SK-N-DZ (cell line): Measurements from ENCODE around the gene GGTLC1.

Experiments used
- DNase-seq: peaks from one replicate; pipeline ENCODE4 v3.0.0-alpha.2; 2015; ENCODE audit warnings: low spot score
- small RNA-seq, 2 experiments: library from RNA; depleted of rRNA; stranded (forward); fragments of <200 nt; gene quantifications; one replicate each; pipeline ENCODE3, GENCODE V24; 2014

Gene GGTLC1

DNA sequence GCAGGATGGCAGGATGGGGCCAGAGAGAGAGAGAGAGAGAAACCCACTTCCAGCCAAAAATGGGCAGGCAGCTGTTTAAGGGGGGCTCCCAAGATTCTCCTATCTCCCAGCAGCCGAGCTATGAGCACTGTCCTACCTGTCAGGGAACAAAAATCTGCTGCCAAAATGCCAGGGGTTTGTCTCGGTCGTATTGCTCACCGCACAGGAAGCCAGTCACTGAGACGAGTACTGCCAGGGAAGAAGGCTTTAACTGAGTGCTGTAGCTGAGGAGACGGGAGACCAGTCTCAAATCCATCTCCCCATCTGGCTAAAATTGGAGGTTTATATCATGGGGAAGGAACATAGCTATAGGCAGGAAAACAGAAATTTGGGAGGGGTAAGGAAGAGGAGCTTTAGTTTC is 22.3 kb downstream of the GGTLC1 start:
- DNase-seq = no peak

DNA sequence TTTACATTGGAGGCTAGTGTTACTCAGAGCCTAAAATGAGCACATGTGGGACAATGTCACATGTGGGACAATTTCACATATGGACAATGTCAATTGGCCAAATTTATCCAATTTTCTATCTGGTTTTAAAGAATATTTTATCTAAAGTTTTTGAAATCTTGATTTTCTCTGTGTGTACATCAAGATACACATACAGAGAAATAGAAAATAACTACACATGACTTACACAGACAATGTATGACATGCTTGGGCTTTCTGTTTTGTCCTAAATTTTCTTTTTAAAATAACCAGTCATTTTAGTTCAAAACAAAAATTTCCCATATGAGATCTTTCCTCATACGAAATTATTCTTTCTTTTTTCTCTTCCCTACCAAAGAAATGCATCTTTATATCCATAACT is 24.6 kb downstream of the GGTLC1 start:
- no peak for DNase-seq

- no peak for DNase-seq
These were observed 26.3 kb downstream of the GGTLC1 start for GRCh38 chr20:23962272-23962671.

- DNase-seq = no peak
These were observed 29.5 kb downstream of the GGTLC1 start for GRCh38 chr20:23959054-23959453.

DNA sequence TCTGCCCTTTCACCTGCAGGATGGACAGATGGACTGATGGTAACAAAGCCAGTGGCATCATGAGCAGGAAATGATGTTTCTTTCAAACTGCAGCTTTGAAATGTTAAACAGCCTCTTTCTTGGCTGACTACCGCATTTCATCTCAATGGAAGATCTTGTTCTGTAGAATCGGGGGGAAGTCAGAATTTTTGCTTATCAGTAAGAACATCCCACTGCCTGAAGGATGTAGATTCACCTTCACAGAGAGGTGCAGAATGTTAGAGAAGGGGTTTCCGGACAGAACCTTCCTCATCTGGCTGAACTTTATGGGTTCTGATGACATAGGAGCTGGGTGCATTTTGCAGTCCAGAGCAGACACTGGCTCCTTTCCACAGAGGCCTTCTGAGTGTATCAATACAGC is 32.7 kb downstream of the GGTLC1 start:
- DNase-seq = no peak

DNA sequence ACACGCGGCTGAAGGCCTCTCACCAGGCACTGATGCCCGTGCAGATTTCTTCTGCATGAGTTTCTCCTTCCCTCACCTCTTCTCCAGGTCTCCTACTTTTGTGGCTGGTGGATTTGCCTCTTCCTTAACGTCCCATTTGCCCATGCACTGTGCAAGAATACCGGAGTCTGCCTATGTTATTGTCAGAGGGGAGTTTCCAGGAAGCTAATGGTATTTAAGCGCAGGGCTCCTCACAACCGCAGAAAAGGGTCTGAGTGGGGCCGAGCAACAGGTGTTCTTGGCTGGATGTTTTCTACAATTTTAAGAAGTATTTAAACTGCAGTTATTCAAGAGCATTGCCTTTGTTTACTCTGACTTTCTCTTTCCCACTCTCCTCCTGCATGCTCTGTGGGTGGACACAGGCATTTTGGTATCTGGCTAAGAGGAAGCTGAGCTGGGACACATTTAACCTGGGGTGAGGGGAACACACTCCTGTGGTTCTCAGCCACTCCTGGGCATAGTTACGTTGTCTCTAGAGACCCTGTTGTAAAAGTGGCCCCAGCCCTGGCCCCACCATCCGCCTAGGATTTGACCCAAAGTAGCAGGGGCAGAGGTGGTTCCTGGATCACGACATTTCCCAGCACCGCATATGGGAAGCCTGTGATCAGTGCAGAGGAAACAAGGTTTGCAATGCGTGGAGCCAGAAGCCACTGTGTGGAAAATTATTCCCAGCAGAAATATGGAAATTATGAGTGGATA is 34.4 kb downstream of the GGTLC1 start:
- no peak for DNase-seq

DNA sequence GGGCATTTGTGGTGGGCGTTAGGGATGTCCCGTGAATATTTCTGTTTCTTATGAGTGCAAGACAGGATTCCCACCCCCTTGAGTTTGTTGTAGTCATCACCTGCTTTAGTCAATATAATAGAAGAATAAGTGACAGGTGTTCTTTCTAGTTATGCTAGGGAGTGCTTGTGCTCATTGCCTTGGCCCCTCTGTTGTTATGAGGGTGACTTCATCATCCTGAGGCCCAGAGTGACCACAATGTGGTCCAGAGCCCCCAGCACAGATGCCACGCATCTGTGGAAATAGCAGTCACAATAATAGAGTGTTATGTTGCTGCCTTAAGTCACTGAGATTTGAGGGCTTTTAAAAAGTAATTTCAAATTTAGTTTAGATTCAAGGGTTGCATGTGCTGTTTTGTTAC is 42.4 kb downstream of the GGTLC1 start:
- DNase-seq = no peak

GRCh38 chr20:23943304-23943703 is 45.3 kb downstream of the GGTLC1 start:
- no peak for DNase-seq

DNA sequence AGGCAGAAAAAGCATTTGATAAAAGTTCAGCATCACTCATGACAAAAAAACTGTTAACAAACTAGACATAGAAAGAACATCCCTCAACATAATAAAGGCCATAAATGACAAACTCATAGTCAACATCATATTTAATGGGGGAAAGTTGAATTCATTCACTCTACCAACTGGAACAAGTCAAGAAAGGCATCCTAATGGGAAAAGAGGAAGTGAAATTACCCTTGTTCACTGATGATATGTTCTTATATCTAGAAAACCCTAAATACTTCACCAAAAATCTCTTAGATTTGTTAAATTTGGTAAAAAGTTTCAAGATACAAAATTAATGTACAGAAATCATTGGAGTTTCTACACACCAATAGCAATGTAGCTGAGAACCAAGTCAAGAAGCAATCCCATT is 48.9 kb downstream of the GGTLC1 start:
- no peak for DNase-seq

GRCh38 chr20:23939063-23939462 is 49.5 kb downstream of the GGTLC1 start:
- DNase-seq = no peak

GRCh38 chr20:23938118-23938438 is 50.5 kb downstream of the GGTLC1 start:
- DNase-seq = no peak

GRCh38 chr20:23937303-23938117 is 51.1 kb downstream of the GGTLC1 start:
- peak; percentile 40 for DNase-seq

Small RNA genes within 50 kb of the gene (small RNA-seq; reads per million reads assigned to genes)
- gene AL133466.1 = 0 reads per million in 2 experiments
